HepG2 (cell line): ENCODE measurements around the gene TRIM28. TPM values are rescaled to one million over a fixed set of nuclear protein-coding genes. Genes with fewer than 3 reads are reported as not detected.

Experiments used
- HOXA5 ChIP-seq: sonication (generic); formaldehyde crosslinking; IDR thresholded peaks from 2 replicates; pipeline ENCODE4 v1.4.0; 2020; ENCODE audit warnings: missing genetic modification reagents
- NRL ChIP-seq: sonication (generic); formaldehyde crosslinking; IDR thresholded peaks from 2 replicates; pipeline ENCODE4 v1.5.0; 2020; ENCODE audit warnings: missing genetic modification reagents, mild to moderate bottlenecking, moderate library complexity, borderline replicate concordance
- YY1 ChIP-seq: IDR thresholded peaks from 2 replicates; pipeline ENCODE4 v1.6.1; 2011; ENCODE audit warnings: low read length, low read depth, moderate library complexity, mild to moderate bottlenecking; ENCODE audit not compliant: insufficient read depth, insufficient replicate concordance
- ZNF251 ChIP-seq: sonication (generic); formaldehyde crosslinking; IDR thresholded peaks from 2 replicates; pipeline ENCODE4 v1.9.0; 2021; ENCODE audit warnings: mild to moderate bottlenecking, missing genetic modification reagents
- ZNF337 ChIP-seq: sonication (generic); formaldehyde crosslinking; IDR thresholded peaks from 2 replicates; pipeline ENCODE4 v1.5.1; 2020; ENCODE audit warnings: missing genetic modification reagents, low read depth, mild to moderate bottlenecking, borderline replicate concordance
- ZNF562 ChIP-seq: sonication (generic); formaldehyde crosslinking; IDR thresholded peaks from 2 replicates; pipeline ENCODE4 v1.8.0; 2022; ENCODE audit warnings: missing genetic modification reagents, borderline replicate concordance
- ZNF564 ChIP-seq: sonication (generic); formaldehyde crosslinking; IDR thresholded peaks from 2 replicates; pipeline ENCODE4 v1.8.1; 2023; ENCODE audit warnings: mild to moderate bottlenecking, missing genetic modification reagents
- ZNF572 ChIP-seq: sonication (generic); formaldehyde crosslinking; IDR thresholded peaks from 2 replicates; pipeline ENCODE4 v1.5.1; 2020; ENCODE audit warnings: mild to moderate bottlenecking, missing genetic modification reagents
- ZNF589 ChIP-seq: sonication (generic); formaldehyde crosslinking; conservative IDR thresholded peaks from 2 replicates; pipeline ENCODE4 v1.8.0; 2022; ENCODE audit warnings: mild to moderate bottlenecking, moderate library complexity, missing genetic modification reagents
- polyA plus RNA-seq, 8 experiments: library from polyadenylated mRNA; depleted of rRNA in 3 of 8; stranded (reverse) in 7 of 8; unstranded in 1 of 8; fragments of >200 nt; fragmentation: Illumina TruSeq in 4 of 8; extraction: Trizol in 4 of 8; gene quantifications; 2 replicates each; pipeline versions ENCODE4 v1.2.1 to v1.2.3, GENCODE V29; 2011 to 2016; ENCODE audit warnings: low read depth in 4 of 8, missing spikeins in 1 of 8, mixed read lengths in 1 of 8; ENCODE audit not compliant: insufficient read depth in 1 of 8
- total RNA-seq, 5 experiments: library from RNA; depleted of rRNA; stranded (reverse); fragments of >200 nt; fragmentation: Illumina TruSeq; extraction: Trizol; gene quantifications; 2 replicates each; pipeline ENCODE4 v1.2.3, GENCODE V29; 2016; ENCODE audit warnings: low read depth in 1 of 5
- TF ChIP-seq, protein P1 (sequence below): sonication (generic); formaldehyde crosslinking; IDR thresholded peaks from 2 replicates; pipeline ENCODE4 v1.4.0; 2020; ENCODE audit warnings: missing genetic modification reagents
- TF ChIP-seq, protein P2 (sequence below): sonication (generic); formaldehyde crosslinking; conservative IDR thresholded peaks from 2 replicates; pipeline ENCODE4 v1.8.0; 2022; ENCODE audit warnings: missing genetic modification reagents
- TF ChIP-seq, protein P3 (sequence below): sonication (generic); formaldehyde crosslinking; IDR thresholded peaks from 2 replicates; pipeline ENCODE4 v1.4.0; 2020; ENCODE audit warnings: missing genetic modification reagents

TRIM28 gene
- total and polyA plus RNA-seq, 2 of the 13 experiments (the other 11 are each of a cell fraction or from before 2014, with no cell fraction given): 361 to 439 TPM

DNA sequence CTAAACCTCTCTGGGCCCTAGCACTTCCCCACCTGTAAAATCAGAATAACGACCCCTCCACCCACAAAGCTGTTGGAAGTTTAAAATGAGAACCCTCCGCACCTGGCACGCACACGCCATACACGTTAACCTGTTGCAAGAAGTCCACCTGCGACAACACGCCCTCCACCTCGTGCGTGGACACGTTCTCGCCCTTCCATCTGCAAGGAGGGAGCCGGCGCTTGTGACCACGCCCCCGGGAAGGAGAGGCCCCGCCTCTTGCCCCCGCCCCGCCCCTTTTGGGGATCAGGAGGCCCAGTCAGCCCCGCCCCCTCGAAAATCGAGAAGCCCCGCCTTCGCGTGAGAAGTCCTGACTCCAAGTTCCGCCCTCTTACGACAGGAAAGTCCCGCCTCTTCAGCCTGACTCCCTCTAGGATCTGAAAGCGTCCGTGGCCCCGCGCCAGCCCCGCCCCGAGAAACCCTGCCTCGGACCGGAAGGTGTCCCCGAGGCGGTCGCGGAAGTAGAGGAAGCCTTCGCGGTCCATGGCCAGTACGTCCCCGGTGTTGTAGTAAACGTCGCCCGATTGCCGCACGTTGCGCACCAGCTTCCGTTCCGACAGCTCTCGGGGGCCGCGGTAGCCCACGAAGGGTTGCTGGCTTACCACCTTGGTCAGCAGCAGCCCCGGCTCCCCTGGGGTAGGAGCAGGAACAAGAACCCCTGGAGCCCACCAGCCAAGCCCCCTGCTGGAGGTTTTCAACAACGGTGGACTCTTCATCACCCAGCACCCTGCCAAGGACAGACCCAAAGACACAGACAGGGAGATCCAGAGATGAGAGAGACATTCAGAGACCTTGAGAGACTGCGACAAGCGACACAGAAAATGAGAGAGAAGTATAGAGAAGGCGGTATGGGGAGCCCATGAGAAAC lies 44.6 kb upstream of the TRIM28 start (continued):
- TF ChIP-seq, protein P1, sequence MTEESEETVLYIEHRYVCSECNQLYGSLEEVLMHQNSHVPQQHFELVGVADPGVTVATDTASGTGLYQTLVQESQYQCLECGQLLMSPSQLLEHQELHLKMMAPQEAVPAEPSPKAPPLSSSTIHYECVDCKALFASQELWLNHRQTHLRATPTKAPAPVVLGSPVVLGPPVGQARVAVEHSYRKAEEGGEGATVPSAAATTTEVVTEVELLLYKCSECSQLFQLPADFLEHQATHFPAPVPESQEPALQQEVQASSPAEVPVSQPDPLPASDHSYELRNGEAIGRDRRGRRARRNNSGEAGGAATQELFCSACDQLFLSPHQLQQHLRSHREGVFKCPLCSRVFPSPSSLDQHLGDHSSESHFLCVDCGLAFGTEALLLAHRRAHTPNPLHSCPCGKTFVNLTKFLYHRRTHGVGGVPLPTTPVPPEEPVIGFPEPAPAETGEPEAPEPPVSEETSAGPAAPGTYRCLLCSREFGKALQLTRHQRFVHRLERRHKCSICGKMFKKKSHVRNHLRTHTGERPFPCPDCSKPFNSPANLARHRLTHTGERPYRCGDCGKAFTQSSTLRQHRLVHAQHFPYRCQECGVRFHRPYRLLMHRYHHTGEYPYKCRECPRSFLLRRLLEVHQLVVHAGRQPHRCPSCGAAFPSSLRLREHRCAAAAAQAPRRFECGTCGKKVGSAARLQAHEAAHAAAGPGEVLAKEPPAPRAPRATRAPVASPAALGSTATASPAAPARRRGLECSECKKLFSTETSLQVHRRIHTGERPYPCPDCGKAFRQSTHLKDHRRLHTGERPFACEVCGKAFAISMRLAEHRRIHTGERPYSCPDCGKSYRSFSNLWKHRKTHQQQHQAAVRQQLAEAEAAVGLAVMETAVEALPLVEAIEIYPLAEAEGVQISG (CRISPR knock-in tag): peak; percentile 97
- TF ChIP-seq ZNF562 (no peak), ZNF337 (CRISPR knock-in tag) (no peak), NRL (CRISPR knock-in tag) (0 out of 2 replicates have a peak, but pooled peaks have one; percentile 77), YY1 (peak; percentile 82), ZNF251 (CRISPR knock-in tag) (no peak), ZNF572 (CRISPR knock-in tag) (peak; percentile 84; the same call in 1 of the 2 replicates), ZNF589 (CRISPR knock-in tag) (peak; percentile 62; the same call in 1 of the 2 replicates), ZNF564 (CRISPR knock-in tag) (0 out of 2 replicates have a peak, but pooled peaks have one; percentile 59), HOXA5 (CRISPR knock-in tag) (peak; percentile 59; the same call in 1 of the 2 replicates)
- TF ChIP-seq, protein P2, sequence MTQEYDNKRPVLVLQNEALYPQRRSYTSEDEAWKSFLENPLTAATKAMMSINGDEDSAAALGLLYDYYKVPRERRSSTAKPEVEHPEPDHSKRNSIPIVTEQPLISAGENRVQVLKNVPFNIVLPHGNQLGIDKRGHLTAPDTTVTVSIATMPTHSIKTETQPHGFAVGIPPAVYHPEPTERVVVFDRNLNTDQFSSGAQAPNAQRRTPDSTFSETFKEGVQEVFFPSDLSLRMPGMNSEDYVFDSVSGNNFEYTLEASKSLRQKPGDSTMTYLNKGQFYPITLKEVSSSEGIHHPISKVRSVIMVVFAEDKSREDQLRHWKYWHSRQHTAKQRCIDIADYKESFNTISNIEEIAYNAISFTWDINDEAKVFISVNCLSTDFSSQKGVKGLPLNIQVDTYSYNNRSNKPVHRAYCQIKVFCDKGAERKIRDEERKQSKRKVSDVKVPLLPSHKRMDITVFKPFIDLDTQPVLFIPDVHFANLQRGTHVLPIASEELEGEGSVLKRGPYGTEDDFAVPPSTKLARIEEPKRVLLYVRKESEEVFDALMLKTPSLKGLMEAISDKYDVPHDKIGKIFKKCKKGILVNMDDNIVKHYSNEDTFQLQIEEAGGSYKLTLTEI (CRISPR knock-in tag): no peak
- TF ChIP-seq, protein P3, sequence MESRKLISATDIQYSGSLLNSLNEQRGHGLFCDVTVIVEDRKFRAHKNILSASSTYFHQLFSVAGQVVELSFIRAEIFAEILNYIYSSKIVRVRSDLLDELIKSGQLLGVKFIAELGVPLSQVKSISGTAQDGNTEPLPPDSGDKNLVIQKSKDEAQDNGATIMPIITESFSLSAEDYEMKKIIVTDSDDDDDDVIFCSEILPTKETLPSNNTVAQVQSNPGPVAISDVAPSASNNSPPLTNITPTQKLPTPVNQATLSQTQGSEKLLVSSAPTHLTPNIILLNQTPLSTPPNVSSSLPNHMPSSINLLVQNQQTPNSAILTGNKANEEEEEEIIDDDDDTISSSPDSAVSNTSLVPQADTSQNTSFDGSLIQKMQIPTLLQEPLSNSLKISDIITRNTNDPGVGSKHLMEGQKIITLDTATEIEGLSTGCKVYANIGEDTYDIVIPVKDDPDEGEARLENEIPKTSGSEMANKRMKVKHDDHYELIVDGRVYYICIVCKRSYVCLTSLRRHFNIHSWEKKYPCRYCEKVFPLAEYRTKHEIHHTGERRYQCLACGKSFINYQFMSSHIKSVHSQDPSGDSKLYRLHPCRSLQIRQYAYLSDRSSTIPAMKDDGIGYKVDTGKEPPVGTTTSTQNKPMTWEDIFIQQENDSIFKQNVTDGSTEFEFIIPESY (CRISPR knock-in tag): peak; percentile 71
